NCI-H1930 (cell line): ENCODE measurements around the gene GPALPP1.
"Not testable (repeated sequence)": the region's sequence is repeated elsewhere in the genome, so short reads cannot be mapped to it uniquely, and the experiment has no call there.

Source experiments
- DNase-seq, 2 experiments: peaks; one replicate each; lab custom pipeline; 2025; lab: John Stamatoyannopoulos, UW

The GPALPP1 gene

GRCh38 chr13:45007225-45007624 is 17.9 kb downstream of the GPALPP1 start:
- no peak for DNase-seq

- no peak for DNase-seq
These were observed 18.5 kb downstream of the GPALPP1 start for GRCh38 chr13:45007823-45008222.

GRCh38 chr13:45011198-45011597 is 21.9 kb downstream of the GPALPP1 start:
- DNase-seq = no peak

- no peak for DNase-seq
These were observed 26.0 kb downstream of the GPALPP1 start for GRCh38 chr13:45015300-45015699.

- DNase-seq = no peak
These were observed 27.6 kb downstream of the GPALPP1 start for GRCh38 chr13:45016792-45017425.

GRCh38 chr13:45019981-45020380 is 30.6 kb downstream of the GPALPP1 start:
- DNase-seq = not testable (repeated sequence)

GRCh38 chr13:45021250-45021649 is 31.9 kb downstream of the GPALPP1 start:
- DNase-seq = no peak

GRCh38 chr13:45024847-45025246 is 35.5 kb downstream of the GPALPP1 start:
- no peak for DNase-seq

GRCh38 chr13:45034342-45034741 is 45.0 kb downstream of the GPALPP1 start:
- no peak for DNase-seq

- no peak for DNase-seq
These were observed 46.9 kb downstream of the GPALPP1 start for GRCh38 chr13:45036206-45036605.

- DNase-seq = no peak
These were observed 50.8 kb downstream of the GPALPP1 start for GRCh38 chr13:45040173-45040572.

- no peak for DNase-seq
These were observed 51.3 kb downstream of the GPALPP1 start for GRCh38 chr13:45040622-45041021.

- DNase-seq = no peak
These were observed 53.2 kb downstream of the GPALPP1 start for GRCh38 chr13:45042539-45042938.

- DNase-seq = no peak
These were observed 57.1 kb downstream of the GPALPP1 start for GRCh38 chr13:45046445-45046844.

- DNase-seq = peak; percentile 63 to 75
These were observed 58.3 kb downstream of the GPALPP1 start for GRCh38 chr13:45047394-45048310.

GRCh38 chr13:45048890-45049407 is 59.6 kb downstream of the GPALPP1 start:
- no peak for DNase-seq

GRCh38 chr13:45049478-45049877 is 60.1 kb downstream of the GPALPP1 start:
- no peak for DNase-seq

- DNase-seq = no peak
These were observed 62.0 kb downstream of the GPALPP1 start for GRCh38 chr13:45051315-45051714.

GRCh38 chr13:45055198-45055901 is 66.0 kb downstream of the GPALPP1 start:
- no peak for DNase-seq

- DNase-seq = no peak
These were observed 66.7 kb downstream of the GPALPP1 start for GRCh38 chr13:45055902-45056648.

- no peak for DNase-seq
These were observed 70.7 kb downstream of the GPALPP1 start for GRCh38 chr13:45060062-45060461.
